Activated B cell treated with CpG ODN at 0.5 μM for 24 hours (primary cell): ENCODE results near the gene ERICH6B. TPM values are rescaled to one million over a fixed set of nuclear protein-coding genes. Genes with fewer than 3 reads are reported as not detected.

Experiments used
- ATAC-seq: fragments of 200-7000 bp; cut with Tn5 transposase; one replicate; pipeline ENCODE4 v1.10.0; 2021; ENCODE audit warnings: low read depth, mild to moderate bottlenecking, moderate library complexity
- CTCF ChIA-PET: fragments of 350-600 bp; sonication (Branson Sonifier 250); formaldehyde crosslinking; loops from one replicate; lab custom pipeline; 2021; ENCODE audit warnings: antibody characterized with exemption; lab: Charles Lee
- POLR2A ChIA-PET: fragments of 350-600 bp; sonication (Branson Sonifier 250); formaldehyde crosslinking; loops from one replicate; lab custom pipeline; 2021; ENCODE audit warnings: antibody characterized with exemption; lab: Charles Lee
- DNase-seq: peaks from one replicate; pipeline ENCODE4 v3.0.0; 2022
- H3K27ac Mint-ChIP-seq: one replicate; pipeline ENCODE4 v1.8.0; 2020; ENCODE audit warnings: mixed read lengths
- H3K27me3 Mint-ChIP-seq: one replicate; pipeline ENCODE4 v1.8.0; 2021; ENCODE audit warnings: mixed read lengths
- H3K36me3 Mint-ChIP-seq: one replicate; pipeline ENCODE4 v1.8.0; 2021; ENCODE audit warnings: low read depth, mixed read lengths
- H3K4me1 Mint-ChIP-seq: one replicate; pipeline ENCODE4 v1.8.0; 2021; ENCODE audit warnings: mixed read lengths
- H3K4me3 Mint-ChIP-seq: one replicate; pipeline ENCODE4 v1.8.0; 2020; ENCODE audit warnings: mild to moderate bottlenecking, mixed read lengths
- H3K9me3 Mint-ChIP-seq: one replicate; pipeline ENCODE4 v1.8.0; 2020; ENCODE audit warnings: mixed read lengths
- intact Hi-C: fragments of 100-400 bp; cut with micrococcal nuclease; formaldehyde crosslinking; loops from one replicate; pipeline ENCODE4 v1.15.1; 2024
- total RNA-seq: library from RNA; stranded (reverse); gene quantifications from 2 replicates; pipeline ENCODE4 v1.2.3, GENCODE V29; 2022
- TF ChIP-seq, protein P1 (sequence below): fragments of 200-600 bp; IDR thresholded peaks from one replicate; pipeline ENCODE4 v1.8.0; 2022; ENCODE audit warnings: antibody characterized with exemption, mild to moderate bottlenecking

ERICH6B gene
- total RNA-seq, 1 donor from 2014 or later, result not detected

DNA sequence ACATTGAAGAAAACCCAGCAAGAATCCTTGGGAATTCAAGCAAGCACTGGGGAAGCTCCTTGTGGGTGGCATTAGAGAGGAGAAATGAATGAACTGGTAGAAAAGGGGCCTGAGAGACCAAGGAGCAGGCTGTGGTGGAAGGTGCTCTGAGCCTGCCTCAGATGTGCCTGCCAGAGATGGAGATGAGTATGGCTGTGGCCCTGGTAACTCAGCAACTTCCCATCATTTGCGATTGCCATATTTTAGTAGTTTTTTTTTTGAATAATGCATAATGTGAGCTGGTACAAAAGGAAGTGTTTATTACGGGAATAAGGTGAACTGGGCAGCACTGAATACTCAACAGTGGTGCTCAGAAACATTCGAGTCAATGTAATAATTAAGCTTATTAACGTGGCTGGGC, 39.1 kb downstream of the ERICH6B start:
- no peak for ATAC-seq
- H3K27ac Mint-ChIP-seq, result no peak overlapping the region
- POLR2A ChIA-PET, result no interaction called here
- no peaks in the 10 kb centered on the region for H3K9me3 Mint-ChIP-seq
- H3K4me3 Mint-ChIP-seq, result no peak overlapping the region
- no peaks in the 10 kb centered on the region for H3K36me3 Mint-ChIP-seq
- peaks cover 10% of the 10 kb centered on the region for H3K27me3 Mint-ChIP-seq
- no peak for DNase-seq
- TF ChIP-seq, protein P1, sequence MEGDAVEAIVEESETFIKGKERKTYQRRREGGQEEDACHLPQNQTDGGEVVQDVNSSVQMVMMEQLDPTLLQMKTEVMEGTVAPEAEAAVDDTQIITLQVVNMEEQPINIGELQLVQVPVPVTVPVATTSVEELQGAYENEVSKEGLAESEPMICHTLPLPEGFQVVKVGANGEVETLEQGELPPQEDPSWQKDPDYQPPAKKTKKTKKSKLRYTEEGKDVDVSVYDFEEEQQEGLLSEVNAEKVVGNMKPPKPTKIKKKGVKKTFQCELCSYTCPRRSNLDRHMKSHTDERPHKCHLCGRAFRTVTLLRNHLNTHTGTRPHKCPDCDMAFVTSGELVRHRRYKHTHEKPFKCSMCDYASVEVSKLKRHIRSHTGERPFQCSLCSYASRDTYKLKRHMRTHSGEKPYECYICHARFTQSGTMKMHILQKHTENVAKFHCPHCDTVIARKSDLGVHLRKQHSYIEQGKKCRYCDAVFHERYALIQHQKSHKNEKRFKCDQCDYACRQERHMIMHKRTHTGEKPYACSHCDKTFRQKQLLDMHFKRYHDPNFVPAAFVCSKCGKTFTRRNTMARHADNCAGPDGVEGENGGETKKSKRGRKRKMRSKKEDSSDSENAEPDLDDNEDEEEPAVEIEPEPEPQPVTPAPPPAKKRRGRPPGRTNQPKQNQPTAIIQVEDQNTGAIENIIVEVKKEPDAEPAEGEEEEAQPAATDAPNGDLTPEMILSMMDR, result no peak
- CTCF ChIA-PET, result no interaction called here
- intact Hi-C loops, result no loop called here
- H3K4me1 Mint-ChIP-seq, result no peaks in the 10 kb centered on the region

DNA sequence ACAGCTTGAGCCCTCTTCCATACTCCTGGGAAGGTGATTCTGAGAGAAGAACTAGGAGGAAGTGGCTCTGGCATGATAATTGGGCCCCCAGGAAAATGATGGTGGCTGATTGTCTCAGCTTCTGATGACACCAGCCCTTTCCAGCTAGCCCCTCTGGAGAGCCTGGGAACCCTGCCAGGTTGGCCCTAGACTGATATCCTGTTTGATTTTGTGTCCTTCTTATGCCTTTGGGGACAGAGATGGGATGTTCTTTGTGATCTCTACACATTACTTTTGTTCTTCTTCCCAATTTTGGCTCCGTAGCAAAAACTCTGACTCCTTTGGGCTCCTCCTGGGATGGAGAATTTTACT, 39.7 kb downstream of the ERICH6B start:
- Mint-ChIP-seq H3K27ac (no peak overlapping the region), H3K4me3 (no peak overlapping the region), H3K4me1 (no peaks in the 10 kb centered on the region), H3K27me3 (peaks cover 12% of the 10 kb centered on the region), H3K9me3 (no peaks in the 10 kb centered on the region), H3K36me3 (no peaks in the 10 kb centered on the region)
- DNase-seq, result no peak
- POLR2A ChIA-PET, result no interaction called here
- no peak for ATAC-seq
- TF ChIP-seq, protein P1, result no peak
- CTCF ChIA-PET, result no interaction called here
- intact Hi-C loops, result no loop called here

DNA sequence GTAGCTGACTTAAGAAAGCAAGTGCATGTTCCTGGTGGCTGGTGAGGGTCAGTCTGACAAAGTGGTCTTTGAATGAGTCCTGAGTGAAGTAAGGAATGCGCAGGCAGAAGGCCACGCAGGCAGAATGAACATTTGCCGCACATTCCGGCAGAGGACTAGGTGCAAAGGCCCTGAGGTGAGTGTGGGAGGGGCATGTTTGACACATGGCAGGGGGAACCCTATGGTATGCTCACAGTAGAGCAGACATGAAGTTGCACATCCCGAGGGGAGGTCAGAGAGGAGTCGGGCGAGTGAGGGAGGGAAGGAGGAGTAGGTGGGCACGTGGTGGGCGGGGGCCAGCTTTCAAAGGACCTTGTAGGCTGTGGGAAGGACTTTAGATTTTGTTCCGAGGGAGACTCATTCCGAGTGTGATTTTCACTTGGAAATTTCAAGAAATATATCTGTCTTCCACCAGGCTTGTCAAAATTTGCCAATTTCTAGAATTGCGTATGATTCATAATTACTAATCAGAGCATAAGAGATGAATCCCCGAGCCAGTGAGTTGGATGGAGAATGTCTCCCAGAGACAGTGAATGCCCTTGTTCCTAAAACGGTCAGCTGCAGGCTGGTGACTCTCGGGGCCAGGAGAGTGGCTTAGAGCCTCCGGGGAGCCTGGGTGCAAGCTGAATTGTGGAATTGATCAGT, 40.3 kb downstream of the ERICH6B start:
- H3K27me3 Mint-ChIP-seq, result peaks cover 14% of the 10 kb centered on the region
- no peaks in the 10 kb centered on the region for H3K9me3 Mint-ChIP-seq
- no peak overlapping the region for H3K27ac Mint-ChIP-seq
- POLR2A ChIA-PET, result no interaction called here
- TF ChIP-seq, protein P1, result no peak
- no peaks in the 10 kb centered on the region for H3K4me1 Mint-ChIP-seq
- no peaks in the 10 kb centered on the region for H3K36me3 Mint-ChIP-seq
- intact Hi-C loops, result no loop called here
- ATAC-seq (no peak), DNase-seq (no peak)
- CTCF ChIA-PET, result no interaction called here
- no peak overlapping the region for H3K4me3 Mint-ChIP-seq

DNA sequence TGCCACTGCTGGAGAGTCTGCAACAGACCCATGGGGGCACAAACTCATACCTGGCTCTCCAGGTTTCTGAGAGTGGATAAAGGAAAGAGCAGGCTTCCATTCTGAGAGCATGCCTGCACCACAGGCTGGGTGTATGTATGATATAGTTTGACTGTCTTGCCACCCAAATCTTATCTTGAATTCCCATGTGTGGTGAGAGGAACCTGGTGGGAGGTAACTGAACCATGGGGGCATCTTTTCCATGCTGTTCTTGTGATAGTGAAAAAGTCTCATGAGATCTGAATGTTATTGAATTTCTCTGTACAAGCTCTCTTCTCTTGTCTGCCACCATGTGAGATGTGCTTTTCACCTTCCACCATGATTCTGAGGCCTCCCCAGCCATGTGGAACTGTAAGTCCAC, 50.2 kb downstream of the ERICH6B start:
- no peaks in the 10 kb centered on the region for H3K36me3 Mint-ChIP-seq
- H3K4me1 Mint-ChIP-seq, result no peaks in the 10 kb centered on the region
- peaks cover 5% of the 10 kb centered on the region for H3K27me3 Mint-ChIP-seq
- ATAC-seq (no peak), DNase-seq (no peak)
- no peak overlapping the region for H3K27ac Mint-ChIP-seq
- POLR2A ChIA-PET, result no interaction called here
- CTCF ChIA-PET, result no interaction called here
- peaks cover 3% of the 10 kb centered on the region for H3K9me3 Mint-ChIP-seq
- intact Hi-C loops, result no loop called here
- no peak overlapping the region for H3K4me3 Mint-ChIP-seq
- TF ChIP-seq, protein P1, result no peak

DNA sequence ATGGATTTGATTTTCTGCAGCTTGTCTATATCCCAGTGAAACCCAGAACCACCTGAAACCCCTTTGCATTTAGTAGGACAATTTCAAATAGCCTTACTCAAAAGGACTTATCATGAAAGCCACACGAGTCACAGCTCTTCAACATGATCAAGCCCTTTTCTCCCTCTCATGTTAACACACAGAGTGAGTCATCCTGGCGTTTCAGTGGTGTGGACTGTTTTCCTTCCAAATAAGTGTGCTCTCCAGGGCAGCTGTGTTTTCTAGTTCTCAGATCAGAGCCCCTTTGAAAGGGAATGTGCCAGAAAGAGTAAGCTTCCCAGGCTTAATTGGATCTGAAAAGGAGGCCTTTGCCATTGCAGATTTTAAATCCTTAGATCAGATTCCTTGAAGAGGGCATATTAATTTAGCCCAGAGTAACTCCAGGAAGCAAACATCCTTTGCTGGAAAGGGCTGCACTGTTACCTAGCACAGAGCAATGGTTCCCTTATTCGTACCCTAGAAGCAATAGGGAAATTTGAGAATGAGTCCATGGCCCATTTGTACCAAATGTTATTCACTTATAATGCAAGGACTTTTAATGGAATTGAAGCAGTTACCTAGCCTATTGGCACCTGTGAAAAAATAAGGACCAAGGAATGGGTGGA, 51.3 kb downstream of the ERICH6B start:
- ATAC-seq, result no peak

More for the DNA sequence above, 51.3 kb downstream of the ERICH6B start:
- no peak overlapping the region for H3K27ac Mint-ChIP-seq
- intact Hi-C loops, result no loop called here
- H3K36me3 Mint-ChIP-seq, result no peaks in the 10 kb centered on the region
- H3K4me1 Mint-ChIP-seq, result no peaks in the 10 kb centered on the region
- no peak for DNase-seq
- CTCF ChIA-PET, result no interaction called here
- POLR2A ChIA-PET, result no interaction called here
- peaks cover 3% of the 10 kb centered on the region for H3K9me3 Mint-ChIP-seq
- H3K4me3 Mint-ChIP-seq, result no peak overlapping the region
- H3K27me3 Mint-ChIP-seq, result peaks cover 10% of the 10 kb centered on the region
- TF ChIP-seq, protein P1, result no peak
